IPS-18a (cell line): Measurements from ENCODE around the gene TSPAN5.
A peak's percentile ranks its signal among the peaks of the same experiment; 100 is the strongest.
"Not testable (repeated sequence)": the region's sequence is repeated elsewhere in the genome, so short reads cannot be mapped to it uniquely, and the experiment has no call there.

ENCODE experiments used
- H3K27ac ChIP-seq: one replicate; pipeline ENCODE4 v1.5.1; 2013; ENCODE audit warnings: low read length
- H3K27me3 ChIP-seq: one replicate; pipeline ENCODE4 v1.6.1; 2013; ENCODE audit warnings: mild to moderate bottlenecking, low read length; ENCODE audit not compliant: control insufficient read depth, insufficient read depth
- H3K36me3 ChIP-seq: one replicate; pipeline ENCODE4 v1.6.1; 2013; ENCODE audit warnings: low read depth, low read length; ENCODE audit not compliant: control insufficient read depth
- H3K4me1 ChIP-seq: one replicate; pipeline ENCODE4 v1.6.1; 2013; ENCODE audit warnings: low read depth, low read length; ENCODE audit not compliant: control insufficient read depth
- H3K4me3 ChIP-seq: one replicate; pipeline ENCODE4 v1.5.1; 2013; ENCODE audit warnings: low read length
- H3K9ac ChIP-seq: one replicate; pipeline ENCODE4 v1.6.1; 2013; ENCODE audit warnings: mild to moderate bottlenecking, low read length, moderate library complexity
- H3K9me3 ChIP-seq: one replicate; pipeline ENCODE4 v1.6.1; 2013; ENCODE audit warnings: low read depth, low read length; ENCODE audit not compliant: control insufficient read depth

Gene TSPAN5

GRCh38 chr4:98476891-98477290 is 181.5 kb downstream of the TSPAN5 start:
- no peaks in the 10 kb centered on the region for H3K4me1 ChIP-seq
- H3K27me3 ChIP-seq, result no peaks in the 10 kb centered on the region
- no peak overlapping the region for H3K9ac ChIP-seq
- H3K36me3 ChIP-seq, result peaks cover 3% of the 10 kb centered on the region
- H3K27ac ChIP-seq, result no peak overlapping the region
- H3K9me3 ChIP-seq, result no peaks in the 10 kb centered on the region
- H3K4me3 ChIP-seq, result no peak overlapping the region

GRCh38 chr4:98474408-98474844 is 184.0 kb downstream of the TSPAN5 start:
- Histone ChIP-seq H3K9me3 (no peaks in the 10 kb centered on the region), H3K4me3 (no peak overlapping the region), H3K9ac (no peak overlapping the region), H3K27ac (no peak overlapping the region), H3K36me3 (peaks cover 5% of the 10 kb centered on the region), H3K27me3 (no peaks in the 10 kb centered on the region), H3K4me1 (no peaks in the 10 kb centered on the region)

- no peak overlapping the region for H3K4me3 ChIP-seq
Observed at GRCh38 chr4:98473046-98473445, 185.4 kb downstream of the TSPAN5 start.

DNA sequence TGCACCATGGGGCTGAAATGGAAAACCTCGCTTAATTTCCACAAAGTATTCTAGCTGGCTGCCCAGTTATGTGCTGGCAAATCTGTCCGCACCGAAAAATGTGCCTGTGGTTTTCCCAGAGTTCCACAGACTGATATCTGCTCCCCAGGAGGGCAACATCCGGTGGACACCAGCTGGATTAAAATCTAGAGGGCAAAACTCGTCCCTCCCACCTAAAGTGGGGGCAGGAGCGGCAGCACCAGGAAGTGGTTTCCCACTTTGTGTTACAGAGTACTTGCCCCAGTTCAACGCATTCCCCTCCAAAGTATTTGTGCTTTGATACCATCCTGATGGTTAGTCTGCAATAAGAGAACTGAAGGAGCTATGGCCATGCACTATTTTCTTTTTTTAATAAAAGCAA is 187.6 kb downstream of the TSPAN5 start:
- H3K9me3 ChIP-seq, result no peaks in the 10 kb centered on the region
- no peaks in the 10 kb centered on the region for H3K27me3 ChIP-seq
- no peaks in the 10 kb centered on the region for H3K4me1 ChIP-seq
- H3K27ac ChIP-seq, result no peak overlapping the region
- H3K4me3 ChIP-seq, result no peak overlapping the region
- peaks cover 5% of the 10 kb centered on the region for H3K36me3 ChIP-seq
- H3K9ac ChIP-seq, result no peak overlapping the region

More at GRCh38 chr4:98473046-98473445, 185.4 kb downstream of the TSPAN5 start:
- Histone ChIP-seq H3K36me3 (peaks cover 5% of the 10 kb centered on the region), H3K4me1 (no peaks in the 10 kb centered on the region), H3K9me3 (no peaks in the 10 kb centered on the region), H3K27me3 (no peaks in the 10 kb centered on the region), H3K27ac (no peak overlapping the region), H3K9ac (no peak overlapping the region)

DNA sequence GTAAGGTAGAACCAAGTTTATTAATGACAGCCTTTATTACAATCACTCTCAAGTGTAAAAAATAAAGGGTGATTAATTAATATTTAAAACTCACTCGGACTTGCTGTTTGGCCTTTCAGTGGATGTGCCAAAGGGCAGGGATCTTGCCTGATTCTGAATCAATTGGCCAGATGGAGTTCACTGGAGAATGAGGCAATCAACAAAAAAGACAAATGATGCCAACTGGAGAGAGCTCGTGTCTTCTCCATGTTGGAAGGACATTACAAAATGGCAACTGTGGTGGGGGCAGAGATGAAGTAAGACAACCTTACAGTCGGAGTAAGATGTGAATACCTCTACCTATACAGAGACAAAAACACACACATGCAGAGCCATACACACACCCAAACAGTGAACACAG is 188.0 kb downstream of the TSPAN5 start:
- Histone ChIP-seq H3K4me1 (no peaks in the 10 kb centered on the region), H3K9ac (no peak overlapping the region), H3K36me3 (peaks cover 5% of the 10 kb centered on the region), H3K4me3 (no peak overlapping the region), H3K9me3 (no peaks in the 10 kb centered on the region), H3K27ac (no peak overlapping the region), H3K27me3 (no peaks in the 10 kb centered on the region)

GRCh38 chr4:98469771-98470170 is 188.6 kb downstream of the TSPAN5 start:
- no peaks in the 10 kb centered on the region for H3K27me3 ChIP-seq
- H3K27ac ChIP-seq, result no peak overlapping the region
- H3K4me3 ChIP-seq, result no peak overlapping the region
- H3K4me1 ChIP-seq, result no peaks in the 10 kb centered on the region
- no peaks in the 10 kb centered on the region for H3K9me3 ChIP-seq
- no peak overlapping the region for H3K9ac ChIP-seq
- peaks cover 5% of the 10 kb centered on the region for H3K36me3 ChIP-seq

DNA sequence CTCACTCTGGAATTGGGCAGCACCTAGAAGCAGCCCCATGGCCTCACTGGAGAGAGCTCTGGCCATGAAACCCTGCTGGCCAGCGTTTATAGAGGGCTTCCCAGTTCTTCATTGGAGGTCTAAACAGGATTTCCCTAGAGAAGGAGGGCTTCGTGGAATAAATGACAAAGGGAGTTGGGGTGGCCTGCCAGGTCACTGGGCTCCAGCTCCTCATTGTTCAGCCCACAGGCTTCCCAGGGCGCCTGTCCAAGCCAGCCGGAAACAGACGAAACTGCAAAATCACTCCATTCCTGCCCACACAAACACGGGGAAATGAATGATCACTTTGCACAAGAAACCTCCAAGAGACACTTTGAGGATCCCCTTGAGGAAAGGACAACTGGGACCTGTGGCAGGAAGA is 189.7 kb downstream of the TSPAN5 start:
- Histone ChIP-seq H3K27ac (no peak overlapping the region), H3K27me3 (no peaks in the 10 kb centered on the region), H3K4me1 (no peaks in the 10 kb centered on the region), H3K9ac (no peak overlapping the region), H3K9me3 (no peaks in the 10 kb centered on the region), H3K4me3 (no peak overlapping the region), H3K36me3 (peaks cover 5% of the 10 kb centered on the region)

DNA sequence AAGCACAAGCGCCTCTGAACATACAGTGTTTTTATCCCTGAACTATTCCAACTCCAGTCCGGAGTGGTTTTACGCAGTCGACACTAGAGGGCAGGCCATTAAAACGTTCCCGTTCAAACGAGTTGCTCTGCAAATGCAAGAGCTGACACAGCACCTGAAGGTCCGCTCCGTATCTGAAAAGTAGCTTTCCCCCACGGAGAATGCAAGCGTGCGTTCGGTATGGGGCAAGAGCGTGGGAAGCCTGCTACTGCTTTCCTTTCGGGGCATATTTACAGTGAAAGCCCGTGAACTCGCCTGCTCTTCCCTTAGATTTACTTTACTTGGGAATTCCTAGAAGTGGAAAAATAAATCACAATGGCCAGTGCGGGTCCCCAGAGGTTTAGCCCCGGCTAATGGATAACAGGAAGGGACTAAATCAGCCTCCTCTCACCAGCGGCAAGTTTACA is 190.8 kb downstream of the TSPAN5 start:
- Histone ChIP-seq H3K9ac (no peak overlapping the region), H3K4me3 (peak overlapping the region; percentile 43), H3K9me3 (no peaks in the 10 kb centered on the region), H3K27ac (no peak overlapping the region), H3K27me3 (no peaks in the 10 kb centered on the region), H3K4me1 (no peaks in the 10 kb centered on the region), H3K36me3 (peaks cover 5% of the 10 kb centered on the region)

DNA sequence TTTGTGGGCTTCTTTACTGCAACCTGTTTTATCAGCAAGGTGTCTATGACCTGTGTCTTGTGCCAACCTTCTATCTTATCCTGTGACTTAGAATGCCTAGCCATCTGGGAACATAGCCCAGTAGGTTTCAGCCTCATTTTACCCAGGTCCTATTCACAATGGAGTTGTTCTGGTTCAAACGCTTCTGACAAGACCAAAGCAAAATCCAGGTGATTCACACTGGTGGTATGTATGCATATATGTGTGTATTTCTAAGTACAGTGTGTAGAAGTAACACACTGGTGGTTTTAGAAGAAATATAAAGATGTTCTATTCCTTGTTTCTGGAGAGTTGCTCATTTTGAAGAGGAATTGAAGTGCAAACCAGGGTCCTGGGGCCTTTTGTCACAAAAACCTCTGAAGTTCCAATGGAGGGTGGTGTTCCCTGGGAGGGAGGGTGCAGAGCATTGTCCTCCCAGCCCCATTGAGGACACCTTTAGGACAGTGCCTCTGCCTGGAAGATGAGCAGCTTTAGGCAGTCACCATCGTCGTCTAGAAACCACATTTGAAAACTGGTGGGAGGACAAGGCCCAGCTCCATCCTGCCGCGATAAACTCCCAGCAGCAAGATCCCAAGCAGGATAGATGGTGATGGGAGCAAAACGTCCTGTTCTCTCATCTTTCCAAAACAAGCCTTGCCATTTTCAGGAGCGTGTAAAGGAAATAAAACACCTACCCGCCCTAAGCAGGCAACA is 191.4 kb downstream of the TSPAN5 start:
- Histone ChIP-seq H3K27ac (no peak overlapping the region), H3K4me1 (no peaks in the 10 kb centered on the region), H3K4me3 (no peak overlapping the region), H3K9me3 (no peaks in the 10 kb centered on the region), H3K9ac (no peak overlapping the region), H3K36me3 (peaks cover 3% of the 10 kb centered on the region), H3K27me3 (no peaks in the 10 kb centered on the region)

DNA sequence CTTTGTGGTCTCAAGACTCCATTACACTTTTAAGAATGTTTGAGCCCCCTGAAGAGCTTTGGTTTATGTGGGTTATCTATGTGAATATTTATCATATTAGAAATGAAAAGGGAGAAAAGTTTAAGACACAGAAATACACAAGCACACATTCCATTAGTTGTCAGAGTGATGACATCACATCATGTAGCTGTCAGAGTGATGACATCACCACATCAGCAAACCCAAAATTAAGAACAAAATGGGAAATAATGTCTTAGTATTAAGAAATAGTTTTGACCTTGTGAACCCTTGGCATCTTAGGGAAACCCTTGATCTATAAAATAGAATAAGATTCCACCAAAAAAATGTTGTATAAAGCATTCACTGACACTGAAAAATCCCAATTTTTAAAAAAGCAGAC is 195.9 kb downstream of the TSPAN5 start:
- H3K4me1 ChIP-seq, result no peaks in the 10 kb centered on the region
- H3K9me3 ChIP-seq, result no peaks in the 10 kb centered on the region
- H3K36me3 ChIP-seq, result no peaks in the 10 kb centered on the region
- no peak overlapping the region for H3K4me3 ChIP-seq
- no peak overlapping the region for H3K9ac ChIP-seq
- H3K27me3 ChIP-seq, result no peaks in the 10 kb centered on the region
- H3K27ac ChIP-seq, result no peak overlapping the region

DNA sequence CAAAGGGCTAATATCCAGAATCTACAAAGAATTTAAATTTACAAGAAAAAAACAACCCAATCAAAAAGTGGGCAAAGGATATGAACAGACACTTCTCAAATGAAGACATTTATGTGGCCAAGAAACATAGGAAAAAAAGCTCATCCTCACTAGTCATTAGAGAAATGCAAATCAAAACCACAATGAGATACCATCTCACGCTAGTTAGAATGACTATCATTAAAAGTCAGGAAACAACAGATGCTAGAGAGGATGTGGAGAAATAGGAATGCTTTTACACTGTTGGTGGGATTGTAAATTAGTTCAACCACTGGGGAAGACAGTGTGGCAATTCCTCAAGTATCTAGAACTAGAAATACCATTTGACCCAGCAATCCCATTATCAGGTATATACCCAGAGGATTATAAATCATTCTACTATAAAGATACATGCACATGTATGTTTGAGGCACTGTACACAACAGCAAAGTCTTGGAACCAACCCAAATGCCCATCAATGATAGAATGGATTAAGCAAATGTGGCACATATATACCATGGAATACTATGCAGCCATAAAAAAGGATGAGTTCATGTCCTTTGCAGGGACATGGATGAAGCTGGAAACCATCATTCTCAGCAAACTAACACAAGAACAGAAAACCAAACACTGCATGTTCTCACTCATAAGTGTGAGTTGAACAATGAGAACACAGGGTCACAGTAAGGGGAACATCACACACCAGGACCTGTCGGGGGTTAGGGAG is 197.1 kb downstream of the TSPAN5 start:
- H3K27ac ChIP-seq, H3K36me3 ChIP-seq, H3K4me1 ChIP-seq, H3K27me3 ChIP-seq, H3K9me3 ChIP-seq, H3K4me3 ChIP-seq, H3K9ac ChIP-seq: not testable (repeated sequence)

GRCh38 chr4:98457422-98457821 is 201.0 kb downstream of the TSPAN5 start:
- H3K27ac ChIP-seq, H3K4me1 ChIP-seq, H3K27me3 ChIP-seq, H3K9ac ChIP-seq, H3K36me3 ChIP-seq, H3K9me3 ChIP-seq, H3K4me3 ChIP-seq: not testable (repeated sequence)
